HG02678 (cell line): Measurements from ENCODE around the gene LEMD2.

Experiments
- ATAC-seq: cut with Tn5 transposase; IDR thresholded peaks from one replicate; pipeline ENCODE4 v1.9.1; 2021; ENCODE audit warnings: mild to moderate bottlenecking, moderate library complexity; ENCODE audit not compliant: unreplicated experiment

The LEMD2 gene

GRCh38 chr6:33820243-33820642 lies 31.3 kb upstream of the LEMD2 start:
- no peak for ATAC-seq

- ATAC-seq, result no peak
Measured at GRCh38 chr6:33819021-33819420, 30.1 kb upstream of the LEMD2 start.

DNA sequence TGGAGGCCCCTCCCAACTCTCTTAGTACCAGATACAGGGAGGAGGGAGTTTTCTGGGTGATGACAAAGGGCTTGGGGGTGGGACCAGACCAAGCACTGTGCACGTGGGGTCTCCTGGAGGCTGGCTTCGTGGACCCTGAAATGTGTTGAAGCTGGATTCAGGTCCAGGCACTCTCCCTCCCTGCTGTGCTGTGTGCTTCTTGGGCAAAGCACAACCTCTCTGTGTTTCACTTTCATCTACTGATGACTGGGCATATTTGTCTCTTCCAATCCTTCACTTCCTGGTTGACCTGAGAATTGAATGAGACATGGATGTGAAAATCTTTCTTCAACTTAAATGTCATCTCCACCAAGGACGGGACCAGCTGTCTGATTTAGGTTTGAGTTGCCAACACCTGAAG lies 29.4 kb upstream of the LEMD2 start:
- no peak for ATAC-seq

GRCh38 chr6:33817489-33817888 lies 28.6 kb upstream of the LEMD2 start:
- no peak for ATAC-seq

GRCh38 chr6:33816911-33817310 lies 28.0 kb upstream of the LEMD2 start:
- no peak for ATAC-seq

GRCh38 chr6:33815854-33816253 lies 26.9 kb upstream of the LEMD2 start:
- ATAC-seq, result no peak

- ATAC-seq, result no peak
Measured at GRCh38 chr6:33813990-33814985, 25.4 kb upstream of the LEMD2 start.

GRCh38 chr6:33813246-33813904 lies 24.4 kb upstream of the LEMD2 start:
- ATAC-seq, result no peak

DNA sequence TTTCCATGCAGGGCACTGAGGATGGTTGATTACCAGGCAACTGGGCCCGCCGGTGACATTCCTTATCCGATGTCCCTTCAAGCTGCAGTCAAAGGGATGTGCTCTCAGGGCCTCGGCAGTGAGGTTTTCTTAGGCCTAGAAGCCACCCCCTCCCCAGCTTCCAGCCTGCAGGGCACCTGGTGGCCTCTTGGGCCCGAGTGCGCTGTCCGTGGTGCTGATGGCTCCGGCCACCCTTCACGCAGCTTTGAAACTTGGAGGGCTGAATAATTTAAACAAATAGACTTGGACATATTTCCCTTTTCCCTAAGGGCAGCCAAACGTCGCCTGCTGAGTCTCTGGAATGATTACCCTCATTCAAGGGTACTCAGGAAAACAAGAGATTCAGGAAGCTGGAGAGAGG lies 23.7 kb upstream of the LEMD2 start:
- no peak for ATAC-seq

- no peak for ATAC-seq
Measured at GRCh38 chr6:33809594-33809993, 20.7 kb upstream of the LEMD2 start.

DNA sequence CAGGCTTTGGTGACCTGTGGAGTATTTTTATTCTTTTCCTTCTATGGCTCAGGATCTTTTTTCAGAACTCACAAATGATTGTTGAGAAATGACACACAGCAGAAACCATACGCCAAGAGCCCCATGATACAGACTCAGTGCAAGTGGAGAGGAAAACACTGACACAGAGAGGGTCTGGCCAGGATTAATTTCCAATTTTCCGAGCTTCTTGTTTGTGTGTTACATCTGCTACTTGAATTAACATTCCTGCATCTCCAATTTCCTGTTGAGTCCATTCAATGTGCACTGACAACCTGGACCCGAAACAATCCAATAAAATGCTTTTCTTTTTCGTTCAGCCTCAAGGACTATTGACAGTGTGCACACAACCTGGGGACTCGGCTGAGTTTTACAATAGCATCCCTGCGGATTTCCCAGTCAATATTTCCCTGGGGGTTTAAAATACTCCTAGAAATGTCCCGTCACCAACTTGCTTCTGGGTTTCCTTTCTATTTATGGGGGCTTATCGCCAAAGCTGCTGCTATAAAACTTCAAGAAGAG lies 19.8 kb upstream of the LEMD2 start:
- ATAC-seq, result no peak

DNA sequence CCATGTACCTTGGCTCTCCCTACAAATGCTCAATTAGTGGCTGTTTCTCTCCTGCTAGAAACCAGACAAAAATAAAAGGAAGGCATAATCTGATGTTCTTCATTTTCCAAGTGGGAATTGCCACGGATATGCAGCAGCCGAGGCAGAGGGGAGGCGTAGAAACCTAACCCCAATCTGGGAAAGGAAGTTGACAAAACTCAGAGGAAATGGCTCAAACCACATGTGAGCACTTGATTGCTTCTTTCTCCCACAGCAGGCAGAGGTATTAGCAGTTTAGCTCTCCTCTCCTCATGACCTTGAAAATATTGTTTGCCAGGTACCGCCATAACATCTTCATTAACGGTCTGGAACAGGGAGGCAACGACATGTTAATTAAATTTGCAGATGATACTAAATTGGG lies 18.7 kb upstream of the LEMD2 start:
- ATAC-seq, result no peak

DNA sequence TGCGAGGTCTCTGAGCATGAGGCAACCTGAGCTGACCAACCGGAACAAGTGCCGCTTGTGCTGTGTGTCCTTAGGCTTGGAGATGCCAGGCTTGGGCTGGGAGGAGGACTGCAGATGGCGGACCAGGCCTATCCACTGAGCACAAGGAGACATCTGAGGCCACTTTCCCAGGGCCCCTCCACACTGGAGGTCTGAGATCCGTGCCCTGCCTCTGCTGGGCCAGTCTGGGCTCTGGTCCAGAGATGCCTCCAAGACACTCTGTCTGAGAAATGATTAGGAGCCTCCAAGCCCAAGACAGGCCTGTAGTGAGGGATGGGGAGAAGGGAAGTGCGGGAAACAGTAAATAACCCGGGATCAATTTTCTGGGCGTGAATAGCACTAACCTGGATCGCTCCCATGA lies 17.9 kb upstream of the LEMD2 start:
- no peak for ATAC-seq

- ATAC-seq, result no peak
Measured at GRCh38 chr6:33803571-33804053, 14.7 kb upstream of the LEMD2 start, which contains the start of gene MLN. TSS of gene MLN (minus strand) at chr6:33804003. CDS start at chr6:33801163, 2,840 bp downstream.

DNA sequence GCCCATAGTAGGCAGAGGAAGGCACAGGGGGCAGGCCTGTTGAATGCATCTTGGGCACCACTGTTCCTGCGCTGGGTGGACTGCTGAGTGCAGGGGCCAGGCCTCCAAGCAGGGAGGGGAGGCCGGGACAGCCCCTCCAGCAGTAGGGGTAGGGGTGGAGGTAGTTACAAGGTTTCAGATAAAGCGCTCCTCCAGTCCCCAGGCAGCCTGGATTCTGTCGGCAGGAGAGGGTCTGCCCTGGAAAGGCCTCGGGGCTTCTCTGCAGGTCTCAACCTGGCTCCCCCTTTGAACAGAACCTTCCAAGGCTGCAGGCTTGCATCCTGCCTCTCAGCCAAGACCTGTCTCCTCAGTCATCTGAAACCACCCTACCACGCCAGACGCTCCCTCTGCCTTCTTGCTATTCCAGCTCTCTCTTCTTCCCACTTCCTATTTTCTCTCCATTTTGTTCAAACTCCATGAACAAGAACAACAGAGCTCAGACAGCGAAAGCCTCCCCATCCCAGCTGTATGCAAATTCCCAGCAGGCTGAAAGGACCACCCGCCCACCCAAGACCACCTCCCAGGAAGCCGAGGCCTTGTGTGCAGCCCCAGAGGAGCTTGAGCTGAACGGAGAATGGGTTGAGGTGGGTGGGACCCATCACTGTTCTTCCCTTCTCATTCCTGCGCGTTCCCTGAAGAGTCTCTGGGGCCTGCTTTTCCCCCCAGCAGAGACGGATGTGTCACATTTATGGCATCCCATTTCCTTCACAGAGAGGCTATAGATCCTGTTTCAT lies 13.4 kb upstream of the LEMD2 start:
- ATAC-seq, result no peak

DNA sequence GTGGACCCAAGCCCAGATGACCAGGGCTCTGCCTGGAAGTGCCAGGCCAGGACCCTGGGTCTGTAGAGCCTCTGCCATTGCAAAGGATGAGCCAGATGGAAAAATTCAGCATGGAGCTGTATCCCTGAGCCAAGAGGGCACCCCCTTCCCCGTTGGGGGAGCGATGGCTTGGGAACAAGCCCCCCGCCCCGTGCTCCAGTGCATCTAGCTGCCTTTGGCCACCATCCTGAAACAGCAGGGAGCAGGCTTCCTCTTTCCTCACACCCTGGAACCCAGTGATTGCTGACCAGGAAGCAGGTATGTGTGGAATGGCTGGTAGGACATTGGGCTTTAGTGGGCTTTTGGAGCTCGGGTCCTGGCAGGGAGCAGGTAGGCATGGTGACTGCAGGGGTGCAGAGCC lies 12.7 kb upstream of the LEMD2 start:
- ATAC-seq, result no peak

DNA sequence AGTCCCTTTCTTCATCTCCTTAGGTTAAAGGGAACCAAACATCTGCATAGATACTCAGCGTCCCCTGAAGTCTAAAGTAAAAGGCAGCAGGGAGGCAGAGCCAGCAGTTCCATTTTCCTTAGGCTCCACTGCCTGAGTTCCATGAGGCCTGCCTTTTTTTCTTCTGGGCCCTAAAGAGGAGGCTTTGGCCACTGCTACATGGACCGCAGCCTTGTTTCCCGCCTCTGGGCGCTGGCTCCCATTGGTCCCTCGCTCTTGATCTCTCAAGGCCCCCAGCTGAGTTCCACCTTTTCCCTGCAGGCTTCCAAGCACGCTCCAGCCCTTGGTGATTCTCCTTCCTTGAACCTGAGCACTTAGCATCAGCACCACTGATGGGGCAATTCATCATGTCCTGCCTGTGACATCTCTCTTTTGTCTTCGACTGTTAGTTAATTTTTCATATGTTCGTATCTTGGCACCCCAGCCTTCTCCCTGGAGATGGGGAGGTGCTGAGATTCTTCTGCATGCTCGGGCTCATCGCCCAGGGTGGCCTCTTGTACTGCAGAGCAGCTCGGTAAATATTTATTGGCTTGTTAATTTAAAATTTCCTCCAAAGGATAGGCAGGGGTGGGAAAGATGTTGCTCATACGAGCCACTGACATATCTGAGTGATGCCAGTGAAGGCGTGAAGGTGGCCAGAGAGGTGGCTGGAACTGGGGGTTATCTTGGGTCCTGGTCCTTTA lies 11.5 kb upstream of the LEMD2 start:
- ATAC-seq, result no peak

DNA sequence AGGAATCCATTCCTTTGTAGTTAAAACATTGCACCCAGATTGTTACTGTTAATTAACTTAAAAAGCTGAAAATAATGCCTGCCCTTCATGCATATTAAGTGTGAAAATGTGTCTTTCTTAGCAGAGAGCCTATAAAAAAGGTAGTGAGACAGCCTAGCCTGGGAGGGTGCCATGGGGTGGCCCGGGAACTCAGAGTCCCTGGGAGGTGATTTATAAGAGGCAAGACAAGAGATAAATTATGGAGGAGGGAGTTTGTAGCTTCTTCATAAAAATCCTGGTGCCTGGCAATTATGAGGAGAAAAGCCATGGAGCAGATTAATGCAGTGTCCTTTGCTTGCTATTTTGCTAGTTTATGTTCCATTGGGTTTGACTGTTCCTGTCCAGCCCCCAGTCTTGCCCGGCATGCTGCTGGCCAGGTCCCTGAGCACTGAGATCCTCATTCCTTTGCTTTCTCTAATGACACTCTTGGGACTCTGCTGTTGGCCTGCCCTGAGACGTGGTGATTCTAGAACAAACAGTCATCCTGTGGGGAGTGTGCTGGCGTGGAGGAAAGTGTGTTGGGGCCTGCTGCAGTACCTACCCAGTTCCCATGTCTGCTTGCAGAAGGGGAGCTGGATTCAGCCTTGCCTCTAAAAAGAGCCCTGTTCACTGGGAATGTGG lies 10.7 kb upstream of the LEMD2 start:
- no peak for ATAC-seq

- no peak for ATAC-seq
Measured at GRCh38 chr6:33798343-33798848, 9.5 kb upstream of the LEMD2 start.
